Testis (tissue), 3 donors: ENCODE data around the gene SEMA4B. TPM values are rescaled to one million over a fixed set of nuclear protein-coding genes. Genes with fewer than 3 reads are reported as not detected.
A peak's percentile ranks its signal among the peaks of the same experiment; 100 is the strongest.
"Not testable (repeated sequence)": the region's sequence is repeated elsewhere in the genome, so short reads cannot be mapped to it uniquely, and the experiment has no call there.

ENCODE experiments used
- DNase-seq: peaks from one replicate; pipeline ENCODE4 v3.0.0-alpha.2; 2019
- H3K27ac ChIP-seq, 2 donors: fragments of 200-600 bp; sonication (generic); one replicate each; pipeline ENCODE4 v1.5.1; 2019
- H3K27me3 ChIP-seq: fragments of 200-600 bp; sonication (generic); one replicate; pipeline ENCODE4 v1.5.1; 2019
- H3K36me3 ChIP-seq: fragments of 200-600 bp; sonication (generic); one replicate; pipeline ENCODE4 v1.5.1; 2017; ENCODE audit warnings: low read depth; ENCODE audit errors: missing control alignments
- H3K4me1 ChIP-seq: fragments of 200-600 bp; sonication (generic); one replicate; pipeline ENCODE4 v1.5.1; 2019
- H3K4me3 ChIP-seq, 2 donors: fragments of 200-600 bp; sonication (generic); one replicate each; pipeline ENCODE4 v1.5.1; 2017 to 2019
- H3K9me3 ChIP-seq: fragments of 200-600 bp; sonication (generic); one replicate; pipeline ENCODE4 v1.5.1; 2017
- POLR2A ChIP-seq: fragments of 450-650 bp; IDR thresholded peaks from one replicate; pipeline ENCODE4 v1.6.1; 2017; ENCODE audit warnings: antibody characterized with exemption, mild to moderate bottlenecking, moderate library complexity
- WGBS, 2 donors: methylation state at CpG; one replicate each; pipeline ENCODE4 v1.1.5; 2018; 5-methylcytosine and 5-hydroxymethylcytosine counted together
- intact Hi-C: fragments of 100-400 bp; cut with DNase I; formaldehyde crosslinking; loops from one replicate; pipeline ENCODE4 v1.15.1; 2023; ENCODE audit warnings: low total_unique reads
- polyA plus RNA-seq: library from polyadenylated mRNA; stranded (reverse); fragments of 350-450 nt; fragmentation: Illumina TruSeq; extraction: RNeasy Lipid Tissue Mini Kit (QIAGEN cat#74804); gene quantifications from one replicate; pipeline ENCODE4 v1.2.3, GENCODE V29; 2014; ENCODE audit warnings: low read depth, low replicate concordance; ENCODE audit not compliant: insufficient read depth
- small RNA-seq, 2 donors: library from RNA; depleted of rRNA; stranded (forward); fragments of <200 nt; gene quantifications; one replicate each; pipeline ENCODE3, GENCODE V24; 2016
- total RNA-seq, 2 donors: library from RNA; depleted of rRNA; stranded (reverse); fragments of >200 nt; gene quantifications; one replicate each; pipeline ENCODE4 v1.2.3, GENCODE V29; 2016
- TF ChIP-seq, protein P1 (sequence below), 3 experiments: fragments of 450-650 bp in 2 of 3; fragments of 200-600 bp in 1 of 3; sonication (generic) in 1 of 3; IDR thresholded peaks; one replicate each; pipeline ENCODE4 v1.5.1; 2016 to 2019; ENCODE audit warnings: antibody characterized with exemption in 3 of 3, mild to moderate bottlenecking in 2 of 3, moderate library complexity in 1 of 3

The SEMA4B gene
- total and polyA plus RNA-seq, 3 donors from 2014 or later, result 22.2 to 78.3 (median 59.4) TPM

DNA sequence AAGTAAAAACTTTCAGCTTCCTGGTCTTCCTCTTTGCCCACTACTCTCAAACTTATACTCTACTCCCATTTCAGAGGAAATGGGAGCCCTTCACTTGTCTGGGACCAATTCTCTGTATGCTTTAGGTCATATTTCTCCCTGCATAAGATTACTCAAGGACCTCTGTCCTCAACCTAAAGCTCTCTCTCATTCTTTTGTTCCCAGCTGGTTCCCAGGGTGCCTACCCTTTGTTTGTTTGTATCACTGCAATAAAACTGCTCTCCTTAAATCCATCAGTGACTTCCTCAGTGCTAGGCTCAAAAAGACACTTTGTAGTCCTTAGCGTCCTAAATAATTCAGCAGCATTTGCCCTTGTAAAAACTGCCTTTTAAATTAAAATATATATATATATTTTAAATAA is 67.3 kb downstream of the SEMA4B start:
- WGBS, 2 donors, result 41 to 55% methylated on average over 1 of the region's 1 CpG
- peaks cover 45% of the 10 kb centered on the region for H3K4me1 ChIP-seq
- TF ChIP-seq, protein P1, sequence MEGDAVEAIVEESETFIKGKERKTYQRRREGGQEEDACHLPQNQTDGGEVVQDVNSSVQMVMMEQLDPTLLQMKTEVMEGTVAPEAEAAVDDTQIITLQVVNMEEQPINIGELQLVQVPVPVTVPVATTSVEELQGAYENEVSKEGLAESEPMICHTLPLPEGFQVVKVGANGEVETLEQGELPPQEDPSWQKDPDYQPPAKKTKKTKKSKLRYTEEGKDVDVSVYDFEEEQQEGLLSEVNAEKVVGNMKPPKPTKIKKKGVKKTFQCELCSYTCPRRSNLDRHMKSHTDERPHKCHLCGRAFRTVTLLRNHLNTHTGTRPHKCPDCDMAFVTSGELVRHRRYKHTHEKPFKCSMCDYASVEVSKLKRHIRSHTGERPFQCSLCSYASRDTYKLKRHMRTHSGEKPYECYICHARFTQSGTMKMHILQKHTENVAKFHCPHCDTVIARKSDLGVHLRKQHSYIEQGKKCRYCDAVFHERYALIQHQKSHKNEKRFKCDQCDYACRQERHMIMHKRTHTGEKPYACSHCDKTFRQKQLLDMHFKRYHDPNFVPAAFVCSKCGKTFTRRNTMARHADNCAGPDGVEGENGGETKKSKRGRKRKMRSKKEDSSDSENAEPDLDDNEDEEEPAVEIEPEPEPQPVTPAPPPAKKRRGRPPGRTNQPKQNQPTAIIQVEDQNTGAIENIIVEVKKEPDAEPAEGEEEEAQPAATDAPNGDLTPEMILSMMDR (IDR thresholded peaks at IDR 0.05), result no peak
- TF ChIP-seq POLR2A, result no peak
- H3K27ac ChIP-seq, result no peak overlapping the region
- no peaks in the 10 kb centered on the region for H3K36me3 ChIP-seq
- no peaks in the 10 kb centered on the region for H3K9me3 ChIP-seq
- DNase-seq, result no peak
- intact Hi-C loops, result no loop called here
- H3K4me3 ChIP-seq, result no peak overlapping the region
- no peaks in the 10 kb centered on the region for H3K27me3 ChIP-seq

DNA sequence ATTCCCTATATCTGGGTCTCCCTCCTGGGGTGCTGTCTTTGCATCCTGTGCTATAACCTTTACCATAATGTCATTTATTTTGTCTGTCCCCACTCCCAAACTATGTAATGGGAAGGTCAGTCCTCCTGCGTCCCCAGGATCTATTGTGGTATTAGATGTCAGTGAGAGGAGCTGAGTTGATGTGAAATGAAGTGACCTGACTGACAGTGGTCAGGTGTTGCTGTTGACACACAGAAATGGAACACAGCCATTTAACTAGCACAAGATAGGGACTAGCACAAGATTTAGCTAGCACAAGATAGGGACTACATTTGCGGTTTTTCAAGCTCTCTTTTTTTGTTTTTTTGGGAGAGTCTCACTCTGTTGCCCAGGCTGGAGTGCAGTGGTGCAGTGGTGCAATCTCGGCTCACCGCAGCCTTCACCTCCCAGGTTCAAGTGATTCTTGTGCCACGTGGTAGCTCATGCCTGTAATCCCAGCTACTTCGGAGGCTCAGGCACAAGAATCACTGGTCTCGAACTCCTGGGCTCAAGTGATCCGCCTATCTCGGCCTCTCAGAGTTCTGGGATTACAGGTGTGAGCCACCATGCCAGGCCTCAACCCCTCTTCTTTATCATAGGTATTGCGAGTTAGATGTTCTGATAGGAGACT is 69.5 kb downstream of the SEMA4B start:
- no peaks in the 10 kb centered on the region for H3K9me3 ChIP-seq
- H3K4me1 ChIP-seq, result peaks cover 38% of the 10 kb centered on the region
- DNase-seq, result no peak
- H3K4me3 ChIP-seq, result no peak overlapping the region
- no peaks in the 10 kb centered on the region for H3K36me3 ChIP-seq
- intact Hi-C loops, result no loop called here
- TF ChIP-seq, protein P1 (IDR thresholded peaks at IDR 0.05), result no peak
- no peak for TF ChIP-seq POLR2A
- WGBS, 2 donors, result 93 to 95% methylated on average over 9 to 10 of the region's 10 CpGs
- peak overlapping the region in 1 of 2 donors; percentile 19 for H3K27ac ChIP-seq
- H3K27me3 ChIP-seq, result no peaks in the 10 kb centered on the region

DNA sequence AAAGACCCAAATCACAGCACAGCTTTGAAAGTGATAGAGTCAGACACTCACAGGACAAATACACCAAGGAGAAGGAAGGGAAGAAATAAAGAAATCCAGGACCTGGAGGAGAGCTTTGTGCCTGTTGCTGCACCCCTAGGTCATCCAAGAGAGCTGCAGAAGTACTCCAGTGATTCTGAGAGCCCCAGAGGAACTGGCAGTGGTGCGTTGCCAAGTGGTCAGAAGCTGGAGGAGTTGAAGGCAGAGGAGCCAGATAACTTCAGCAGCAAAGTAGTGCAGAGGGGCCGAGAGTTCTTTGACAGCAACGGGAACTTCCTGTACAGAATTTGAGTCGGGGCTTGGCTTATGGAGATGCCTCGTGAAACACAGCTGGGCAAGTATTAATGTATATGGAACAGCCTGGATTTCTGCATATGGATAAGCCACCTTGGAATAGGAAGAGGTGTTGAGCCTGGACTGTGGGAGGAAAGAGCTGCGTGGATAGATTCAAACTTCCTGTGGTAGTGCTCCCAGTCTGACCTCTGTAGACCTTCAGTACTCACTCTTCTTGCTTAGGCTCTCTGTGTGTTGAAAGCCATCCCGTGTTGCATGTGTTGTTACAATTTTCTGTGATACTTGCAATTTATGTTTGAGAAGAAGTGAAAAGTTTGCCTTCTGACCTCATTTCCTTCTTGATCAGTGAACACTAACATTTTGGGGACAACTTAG is 70.5 kb downstream of the SEMA4B start:
- peaks cover 36% of the 10 kb centered on the region for H3K4me1 ChIP-seq
- no peaks in the 10 kb centered on the region for H3K36me3 ChIP-seq
- 39 to 40% methylated on average over 7 of the region's 7 CpGs for WGBS, 2 donors

DNA sequence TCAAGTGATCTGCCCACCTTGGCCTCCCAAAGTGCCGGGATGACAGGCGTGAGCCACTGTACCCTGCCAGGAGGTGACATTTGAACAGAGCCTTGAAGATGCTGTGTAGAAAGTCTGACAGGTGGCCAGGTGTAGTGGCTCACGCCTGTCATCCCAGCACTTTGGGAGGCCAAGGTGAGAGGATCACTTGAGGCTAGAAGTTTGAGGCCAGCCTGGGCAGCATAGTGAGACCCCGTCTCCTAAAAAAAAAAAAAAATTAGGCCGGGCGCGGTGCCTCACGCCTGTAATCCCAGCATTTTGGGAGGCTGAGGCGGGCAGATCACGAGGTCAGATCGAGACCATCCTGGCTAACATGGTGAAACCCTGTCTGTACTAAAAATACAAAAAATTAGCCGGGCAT is 77.3 kb downstream of the SEMA4B start:
- DNase-seq, H3K4me3 ChIP-seq, H3K27me3 ChIP-seq, H3K36me3 ChIP-seq, H3K4me1 ChIP-seq, H3K9me3 ChIP-seq, intact Hi-C loops, H3K27ac ChIP-seq: not testable (repeated sequence)
- 95 to 97% methylated on average over 12 of the region's 12 CpGs for WGBS, 2 donors

More for the DNA sequence above, 70.5 kb downstream of the SEMA4B start:
- Histone ChIP-seq H3K27ac (peak overlapping the region in 1 of 2 donors; percentile 41), H3K4me3 (no peak overlapping the region), H3K9me3 (no peaks in the 10 kb centered on the region), H3K27me3 (no peaks in the 10 kb centered on the region)
- intact Hi-C loops, result no loop called here
- peak; percentile 32 for DNase-seq
- TF ChIP-seq, protein P1 (IDR thresholded peaks at IDR 0.05), result no peak
- no peak for TF ChIP-seq POLR2A

Small RNA genes lying within 50 kb of the gene (small RNA-seq; reads per million reads assigned to genes)
- gene RN7SL346P, result 0 reads per million in 2 donors

Other genes starting within 250 kb of the SEMA4B start
- gene ZNF710, start 200.0 kb upstream of the SEMA4B start, total RNA-seq, result 1 to 10 TPM; 7.8 to 9.4 TPM
- gene ZNF710, start 200.0 kb upstream of the SEMA4B start, polyA plus RNA-seq, result 5.7 TPM
- 10 to 100 TPM; 13.1 to 17.7 TPM for gene IDH2, start 98.9 kb upstream of the SEMA4B start, total RNA-seq
- 23.5 TPM for gene IDH2, start 98.9 kb upstream of the SEMA4B start, polyA plus RNA-seq
- 10 to 100 TPM; 50.8 to 78.0 TPM for gene CIB1, start 32.6 kb downstream of the SEMA4B start, total RNA-seq
- 138 TPM for gene CIB1, start 32.6 kb downstream of the SEMA4B start, polyA plus RNA-seq
- gene GDPGP1, start 32.9 kb downstream of the SEMA4B start, total RNA-seq, result 10 to 100 TPM in 1 of 2 donors, 1 to 10 TPM in 1; 6.2 to 16.1 TPM
- 8.9 TPM for gene GDPGP1, start 32.9 kb downstream of the SEMA4B start, polyA plus RNA-seq
- 10 to 100 TPM in 1 of 2 donors, 1 to 10 TPM in 1; 6.8 to 18.0 TPM for gene TTLL13, start 48.2 kb downstream of the SEMA4B start, total RNA-seq
- gene TTLL13, start 48.2 kb downstream of the SEMA4B start, polyA plus RNA-seq, result 30.3 TPM
- 10 to 100 TPM; 86.1 to 95.6 TPM for gene NGRN, start 64.3 kb downstream of the SEMA4B start, total RNA-seq
- gene NGRN, start 64.3 kb downstream of the SEMA4B start, polyA plus RNA-seq, result 82.9 TPM
- 1 to 10 TPM; 2.5 to 8.7 TPM for gene ZNF774, start 151.0 kb downstream of the SEMA4B start, total RNA-seq
- 5.6 TPM for gene ZNF774, start 151.0 kb downstream of the SEMA4B start, polyA plus RNA-seq
- 100 to 1,000 TPM in 1 of 2 donors, 10 to 100 TPM in 1; 86.9 to 102 TPM for gene IQGAP1, start 186.9 kb downstream of the SEMA4B start, total RNA-seq
- 44.4 TPM for gene IQGAP1, start 186.9 kb downstream of the SEMA4B start, polyA plus RNA-seq